Left ventricle myocardium inferior (tissue), 1 donor: Measurements from ENCODE around the gene ZNF581. TPM values are rescaled to one million over a fixed set of nuclear protein-coding genes. Genes with fewer than 3 reads are reported as not detected.

Experiments
- DNase-seq: peaks from one replicate; pipeline ENCODE4 v3.0.0-alpha.2; 2020
- H3K27ac ChIP-seq: fragments of 200-600 bp; replicated peaks from 2 replicates; pipeline ENCODE4 v1.8.0; 2021
- H3K27me3 ChIP-seq: fragments of 200-600 bp; 2 replicates; pipeline ENCODE4 v1.8.0; 2021; ENCODE audit warnings: low read depth
- H3K36me3 ChIP-seq: fragments of 200-600 bp; 2 replicates; pipeline ENCODE4 v1.8.0; 2021
- H3K4me1 ChIP-seq: fragments of 200-600 bp; 2 replicates; pipeline ENCODE4 v1.8.0; 2021
- H3K4me3 ChIP-seq: fragments of 200-600 bp; 2 replicates; pipeline ENCODE4 v1.8.0; 2021; ENCODE audit warnings: mild to moderate bottlenecking, moderate library complexity
- H3K9me3 ChIP-seq: fragments of 200-600 bp; replicated peaks from 2 replicates; pipeline ENCODE4 v1.8.0; 2021
- CTCF ChIP-seq: fragments of 200-600 bp; IDR thresholded peaks from 2 replicates; pipeline ENCODE4 v1.8.0; 2021; ENCODE audit warnings: antibody characterized with exemption, mild to moderate bottlenecking, borderline replicate concordance
- intact Hi-C: fragments of 100-400 bp; cut with micrococcal nuclease; formaldehyde crosslinking; loops from one replicate; pipeline ENCODE4 v1.11.0; 2022
- total RNA-seq: library from RNA; stranded (reverse); fragmentation: NEBNext Ultra II Directional; extraction: Animal tissue kit (Norgen Biotek cat#: 25700); gene quantifications from one replicate; pipeline ENCODE4 v1.2.1, GENCODE V29; 2021
- donor health status: DM: no; HTN: yes; CAD: no; lungs with severe emphysema.

ZNF581 gene
- total RNA-seq, 1 donor from 2014 or later, result 7.1 TPM

- intact Hi-C loops, result no loop called here
- Histone ChIP-seq H3K36me3 (peaks cover 89% of the 10 kb centered on the region), H3K4me3 (no peak overlapping the region), H3K9me3 (no peaks in the 10 kb centered on the region), H3K27ac (no peak overlapping the region), H3K4me1 (no peaks in the 10 kb centered on the region), H3K27me3 (no peaks in the 10 kb centered on the region)
- DNase-seq, result peak; percentile 11
- TF ChIP-seq CTCF, result no peak
These were observed 51.4 kb downstream of the ZNF581 start for GRCh38 chr19:55694656-55695491.

Other genes starting within 250 kb of the ZNF581 start
- 33.2 TPM for gene UBE2S, start 235.9 kb upstream of the ZNF581 start, total RNA-seq
- not detected for gene SHISA7, start 200.3 kb upstream of the ZNF581 start, total RNA-seq
- 52.6 TPM for gene ISOC2, start 182.0 kb upstream of the ZNF581 start, total RNA-seq
- not detected for gene C19orf85, start 178.9 kb upstream of the ZNF581 start, total RNA-seq
- 5.4 TPM for gene ZNF628, start 167.0 kb upstream of the ZNF581 start, total RNA-seq
- gene NAT14, start 158.5 kb upstream of the ZNF581 start, total RNA-seq, result 5.2 TPM
- 3.7 TPM for gene SSC5D, start 155.2 kb upstream of the ZNF581 start, total RNA-seq
- gene SBK2, start 106.5 kb upstream of the ZNF581 start, total RNA-seq, result 6.5 TPM
- 21.1 TPM for gene SBK3, start 98.1 kb upstream of the ZNF581 start, total RNA-seq
- 11.5 TPM for gene ZNF579, start 62.8 kb upstream of the ZNF581 start, total RNA-seq
- 16.0 TPM for gene FIZ1, start 44.1 kb upstream of the ZNF581 start, total RNA-seq
- gene ZNF524, start 43.4 kb upstream of the ZNF581 start, total RNA-seq, result 15.6 TPM
- 17.0 TPM for gene ZNF865, start 38.0 kb upstream of the ZNF581 start, total RNA-seq
- 13.2 TPM for gene ZNF784, start 19.1 kb upstream of the ZNF581 start, total RNA-seq
- 11.8 TPM for gene ZNF580, start 2.6 kb upstream of the ZNF581 start, total RNA-seq
- 14.6 TPM for gene CCDC106, start 4.6 kb downstream of the ZNF581 start, total RNA-seq
- 74.0 TPM for gene U2AF2, start 11.4 kb downstream of the ZNF581 start, total RNA-seq
- 205 TPM for gene EPN1, start 31.6 kb downstream of the ZNF581 start, total RNA-seq
- gene NLRP9, start 94.8 kb downstream of the ZNF581 start, total RNA-seq, result not detected
- gene RFPL4A, start 115.4 kb downstream of the ZNF581 start, total RNA-seq, result not detected
- gene RFPL4AL1, start 125.5 kb downstream of the ZNF581 start, total RNA-seq, result not detected
- not detected for gene NLRP11, start 188.3 kb downstream of the ZNF581 start, total RNA-seq
- gene NLRP4, start 192.9 kb downstream of the ZNF581 start, total RNA-seq, result not detected